Right renal pelvis (tissue), 4 donors: ENCODE results near the gene HBG1. TPM values are rescaled to one million over a fixed set of nuclear protein-coding genes. Genes with fewer than 3 reads are reported as not detected.

Experiments used
- DNase-seq, 4 donors: peaks; one replicate each; pipeline ENCODE4 v3.0.0-alpha.2; 2013; ENCODE audit warnings: low read depth in 4 of 4, low spot score in 3 of 4, missing footprints in 1 of 4
- polyA plus RNA-seq, 4 donors: library from polyadenylated mRNA; unstranded; fragments of 120-200 nt; gene quantifications; one replicate each; pipeline ENCODE4 v1.2.1, GENCODE V29; 2013; ENCODE audit not compliant: insufficient read length in 4 of 4

Gene HBG1
- polyA plus RNA-seq, 4 donors: 2.5 to 13.0 (median 4.6) TPM

DNA sequence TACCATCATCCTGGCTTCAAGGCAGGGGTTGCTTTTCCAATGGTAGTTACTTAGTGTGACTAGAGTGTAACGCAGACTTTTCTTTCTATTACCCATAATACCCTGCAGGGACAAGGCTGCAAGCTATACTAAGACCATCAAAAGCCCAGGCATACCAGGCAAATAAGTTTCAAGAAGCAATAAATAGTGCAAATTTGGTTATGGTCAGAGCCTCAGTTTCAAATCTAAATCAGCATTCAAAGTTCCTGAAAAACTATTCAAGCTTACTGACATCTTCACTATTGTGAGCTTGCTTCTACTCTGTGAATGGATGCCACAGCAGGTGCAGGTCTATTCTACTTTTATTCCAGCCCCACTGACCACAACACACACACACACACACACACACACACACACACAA lies 20.3 kb downstream of the HBG1 start:
- no peak for DNase-seq

DNA sequence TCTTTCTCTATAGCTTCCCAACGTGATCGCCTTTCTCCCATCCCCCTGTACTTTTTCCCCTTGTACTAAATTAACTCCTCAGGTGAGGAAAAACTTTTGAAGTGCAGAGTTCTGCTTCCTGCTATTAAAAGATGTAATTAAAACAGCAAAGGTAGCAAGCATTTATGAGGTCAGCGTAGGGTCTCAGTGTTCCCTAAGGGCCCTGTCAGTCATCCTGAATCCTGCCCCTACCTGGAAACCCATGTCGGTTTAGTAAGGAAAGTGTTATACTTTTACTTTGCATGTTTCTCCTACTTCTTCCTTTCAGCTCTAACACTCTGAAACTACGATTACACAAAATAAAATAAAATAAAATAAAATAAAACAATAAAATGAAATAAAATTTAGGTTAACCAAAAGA lies 21.5 kb downstream of the HBG1 start:
- DNase-seq: no peak

DNA sequence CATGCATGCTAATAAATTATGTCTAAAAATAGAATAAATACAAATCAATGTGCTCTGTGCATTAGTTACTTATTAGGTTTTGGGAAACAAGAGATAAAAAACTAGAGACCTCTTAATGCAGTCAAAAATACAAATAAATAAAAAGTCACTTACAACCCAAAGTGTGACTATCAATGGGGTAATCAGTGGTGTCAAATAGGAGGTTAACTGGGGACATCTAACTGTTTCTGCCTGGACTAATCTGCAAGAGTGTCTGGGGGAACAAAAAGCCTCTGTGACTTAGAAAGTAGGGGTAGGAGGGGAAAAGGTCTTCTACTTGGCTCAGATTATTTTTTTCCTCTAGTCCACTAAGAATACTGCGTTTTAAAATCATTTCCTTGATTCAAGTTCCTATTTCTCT lies 22.0 kb downstream of the HBG1 start:
- DNase-seq: no peak

DNA sequence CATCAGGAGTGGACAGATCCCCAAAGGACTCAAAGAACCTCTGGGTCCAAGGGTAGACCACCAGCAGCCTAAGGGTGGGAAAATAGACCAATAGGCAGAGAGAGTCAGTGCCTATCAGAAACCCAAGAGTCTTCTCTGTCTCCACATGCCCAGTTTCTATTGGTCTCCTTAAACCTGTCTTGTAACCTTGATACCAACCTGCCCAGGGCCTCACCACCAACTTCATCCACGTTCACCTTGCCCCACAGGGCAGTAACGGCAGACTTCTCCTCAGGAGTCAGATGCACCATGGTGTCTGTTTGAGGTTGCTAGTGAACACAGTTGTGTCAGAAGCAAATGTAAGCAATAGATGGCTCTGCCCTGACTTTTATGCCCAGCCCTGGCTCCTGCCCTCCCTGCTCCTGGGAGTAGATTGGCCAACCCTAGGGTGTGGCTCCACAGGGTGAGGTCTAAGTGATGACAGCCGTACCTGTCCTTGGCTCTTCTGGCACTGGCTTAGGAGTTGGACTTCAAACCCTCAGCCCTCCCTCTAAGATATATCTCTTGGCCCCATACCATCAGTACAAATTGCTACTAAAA lies 22.8 kb downstream of the HBG1 start, which contains the start of gene HBB:
Gene HBB, minus strand, starts transcription at position 340 of the 579 bp plus-strand sequence. Its CDS starts 50 bp downstream, at position 290.
- no peak for DNase-seq

DNA sequence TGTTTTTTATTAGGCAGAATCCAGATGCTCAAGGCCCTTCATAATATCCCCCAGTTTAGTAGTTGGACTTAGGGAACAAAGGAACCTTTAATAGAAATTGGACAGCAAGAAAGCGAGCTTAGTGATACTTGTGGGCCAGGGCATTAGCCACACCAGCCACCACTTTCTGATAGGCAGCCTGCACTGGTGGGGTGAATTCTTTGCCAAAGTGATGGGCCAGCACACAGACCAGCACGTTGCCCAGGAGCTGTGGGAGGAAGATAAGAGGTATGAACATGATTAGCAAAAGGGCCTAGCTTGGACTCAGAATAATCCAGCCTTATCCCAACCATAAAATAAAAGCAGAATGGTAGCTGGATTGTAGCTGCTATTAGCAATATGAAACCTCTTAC lies 24.2 kb downstream of the HBG1 start:
- no peak for DNase-seq

DNA sequence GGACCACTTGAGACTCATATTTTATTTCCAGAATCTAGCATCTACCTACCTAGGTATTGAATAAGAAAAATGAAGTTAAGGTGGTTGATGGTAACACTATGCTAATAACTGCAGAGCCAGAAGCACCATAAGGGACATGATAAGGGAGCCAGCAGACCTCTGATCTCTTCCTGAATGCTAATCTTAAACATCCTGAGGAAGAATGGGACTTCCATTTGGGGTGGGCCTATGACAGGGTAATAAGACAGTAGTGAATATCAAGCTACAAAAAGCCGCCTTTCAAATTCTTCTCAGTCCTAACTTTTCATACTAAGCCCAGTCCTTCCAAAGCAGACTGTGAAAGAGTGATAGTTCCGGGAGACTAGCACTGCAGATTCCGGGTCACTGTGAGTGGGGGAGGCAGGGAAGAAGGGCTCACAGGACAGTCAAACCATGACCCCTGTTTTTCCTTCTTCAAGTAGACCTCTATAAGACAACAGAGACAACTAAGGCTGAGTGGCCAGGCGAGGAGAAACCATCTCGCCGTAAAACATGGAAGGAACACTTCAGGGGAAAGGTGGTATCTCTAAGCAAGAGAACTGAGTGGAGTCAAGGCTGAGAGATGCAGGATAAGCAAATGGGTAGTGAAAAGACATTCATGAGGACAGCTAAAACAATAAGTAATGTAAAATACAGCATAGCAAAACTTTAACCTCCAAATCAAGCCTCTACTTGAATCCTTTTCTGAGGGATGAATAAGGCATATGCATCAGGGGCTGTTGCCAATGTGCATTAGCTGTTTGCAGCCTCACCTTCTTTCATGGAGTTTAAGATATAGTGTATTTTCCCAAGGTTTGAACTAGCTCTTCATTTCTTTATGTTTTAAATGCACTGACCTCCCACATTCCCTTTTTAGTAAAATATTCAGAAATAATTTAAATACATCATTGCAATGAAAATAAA lies 24.8 kb downstream of the HBG1 start:
- DNase-seq: no peak

DNA sequence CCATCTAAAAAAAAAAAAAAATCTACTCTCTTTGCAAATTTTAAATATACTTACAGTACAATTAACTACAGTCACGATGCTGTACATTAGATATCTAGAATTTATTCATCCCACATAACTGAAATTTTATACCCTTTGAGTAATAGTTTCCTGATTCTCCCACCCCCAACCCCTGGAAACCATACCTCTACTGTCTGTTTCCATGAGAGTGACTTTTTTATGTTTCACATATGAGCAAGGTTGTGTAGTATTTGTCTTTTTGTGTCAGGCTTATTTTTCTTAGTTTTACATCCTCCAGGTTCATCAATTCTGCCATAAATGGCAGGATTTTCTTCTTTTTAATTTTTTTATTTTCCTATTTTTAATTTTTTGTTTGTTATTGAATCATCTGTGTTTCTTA lies 26.0 kb downstream of the HBG1 start:
- no peak for DNase-seq

DNA sequence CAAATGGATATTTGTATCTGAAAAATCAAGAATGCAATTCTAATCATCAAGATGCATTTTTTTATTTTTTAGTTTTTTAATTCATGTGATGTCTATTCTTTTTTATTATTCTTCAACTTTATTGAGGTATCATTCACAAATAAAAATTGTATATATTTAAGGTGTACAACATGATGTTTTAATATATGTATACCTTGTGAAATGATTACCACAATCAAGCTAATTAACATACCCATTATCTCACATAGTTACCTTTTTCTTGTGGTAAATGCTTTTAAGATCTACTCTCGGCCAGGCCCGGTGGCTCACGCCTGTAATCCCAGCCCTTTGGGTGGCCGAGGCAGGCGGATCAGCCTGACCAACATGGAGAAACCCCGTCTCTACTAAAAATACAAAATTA lies 26.5 kb downstream of the HBG1 start:
- DNase-seq: no peak

DNA sequence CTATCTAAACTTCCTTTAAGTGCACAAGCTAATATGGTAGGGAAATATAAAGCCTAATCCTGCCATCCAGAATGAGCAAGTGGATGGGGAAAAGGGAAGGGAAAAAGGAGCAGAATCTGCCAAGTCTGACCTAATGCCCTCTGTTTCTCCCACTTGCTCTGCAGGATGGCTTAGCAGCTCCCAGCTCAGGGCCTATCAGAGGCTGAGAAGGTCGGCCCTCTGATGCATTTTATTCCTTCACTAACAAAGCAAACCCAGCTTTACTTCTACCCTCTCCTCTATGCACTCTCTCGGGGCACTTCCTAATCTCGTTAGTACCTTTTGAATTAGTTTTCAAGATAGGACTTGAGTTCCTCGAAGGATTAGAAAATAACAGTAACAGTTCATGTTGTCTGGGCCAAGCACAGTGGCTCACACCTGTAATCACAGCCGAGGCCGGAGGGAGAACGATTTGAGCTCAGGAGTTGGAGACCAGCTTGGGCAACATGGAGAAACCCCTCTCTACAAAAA lies 39.2 kb downstream of the HBG1 start:
- DNase-seq: no peak

DNA sequence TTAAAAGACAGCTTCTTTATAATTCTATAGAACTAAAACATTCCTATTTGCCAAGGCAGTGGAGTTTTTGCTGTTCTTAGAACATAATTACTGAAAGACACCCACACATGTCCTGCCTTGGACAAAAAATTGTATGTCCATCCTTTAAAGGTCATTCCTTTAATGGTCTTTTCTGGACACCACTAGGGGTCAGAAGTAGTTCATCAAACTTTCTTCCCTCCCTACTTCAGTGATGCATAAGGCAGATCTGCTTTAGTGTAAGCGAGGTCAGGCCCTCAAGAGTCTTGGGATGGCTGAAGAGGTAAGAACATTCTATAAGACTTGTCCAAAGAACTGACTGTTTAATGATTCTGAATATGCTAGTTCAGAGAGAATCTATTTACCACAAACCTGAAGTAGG lies 44.9 kb downstream of the HBG1 start:
- peak in 3 of 4 donors; percentile 1 to 28 (median 17) for DNase-seq

DNA sequence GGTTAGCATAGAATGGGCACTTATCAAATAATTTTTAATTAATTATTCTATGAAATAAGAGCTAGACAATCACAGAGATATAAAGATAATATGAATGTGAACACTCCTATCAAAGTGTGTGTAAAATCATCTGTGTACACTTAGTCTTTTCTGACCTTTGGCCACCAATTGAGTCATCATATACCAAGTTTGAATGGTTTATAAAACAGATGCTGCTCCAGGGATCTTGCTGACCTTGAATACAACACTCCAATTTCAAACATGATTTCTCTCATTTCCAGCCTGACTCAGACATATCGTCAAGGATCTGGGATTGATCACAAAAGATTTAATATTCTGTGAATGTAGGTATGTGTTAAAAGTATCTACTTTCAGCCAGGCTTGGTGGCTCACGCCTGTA lies 46.3 kb downstream of the HBG1 start:
- no peak for DNase-seq

DNA sequence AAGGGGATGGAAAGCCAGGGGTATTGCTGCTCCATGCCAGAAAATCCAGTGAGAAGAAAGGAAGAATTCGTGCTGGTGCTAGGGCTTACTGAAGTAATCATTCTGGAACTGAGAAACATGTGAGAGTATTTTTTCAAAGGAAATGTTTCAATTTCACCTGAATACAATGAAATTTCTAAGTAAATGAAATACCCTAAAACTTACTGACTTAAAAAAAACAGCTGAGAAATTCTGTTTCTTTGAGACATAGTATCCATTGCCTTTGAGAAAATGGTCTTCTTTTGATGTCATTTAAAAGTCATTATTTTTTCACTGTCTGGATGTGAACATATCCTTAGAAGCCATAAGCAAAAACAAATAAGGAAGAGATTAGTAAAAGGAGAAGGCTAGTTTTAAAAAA lies 49.1 kb downstream of the HBG1 start, which contains the start of gene OR51V1:
Gene OR51V1, minus strand, starts transcription at position 101 of the 400 bp plus-strand sequence. Its CDS starts 0 bp downstream, at position 101.
- DNase-seq: no peak

DNA sequence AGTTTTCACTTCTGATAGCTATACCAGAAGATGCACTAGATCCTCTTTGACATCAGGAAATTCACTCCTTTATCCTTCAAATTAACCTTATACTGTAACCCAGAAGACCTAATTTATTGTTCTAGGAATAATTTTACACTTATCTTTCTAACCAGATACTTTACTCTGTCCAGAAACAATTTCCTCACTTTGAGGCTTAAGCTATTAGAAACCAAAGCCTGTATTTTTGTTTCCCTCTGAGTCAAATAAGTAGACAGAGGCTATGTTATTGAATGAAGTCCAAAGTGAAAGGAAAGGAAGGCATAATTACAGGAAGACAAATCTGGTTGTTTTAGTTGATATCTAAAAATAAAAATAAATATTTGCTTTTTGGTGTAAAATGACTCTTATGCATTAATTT lies 51.4 kb downstream of the HBG1 start:
- no peak for DNase-seq

Other genes with a start within 250 kb of the HBG1 start
- gene OR52J3, start 203.3 kb downstream of the HBG1 start, polyA plus RNA-seq: not detected
- gene OR52E2, start 190.2 kb downstream of the HBG1 start, polyA plus RNA-seq: not detected
- not detected for gene OR52E1, start 180.3 kb downstream of the HBG1 start, polyA plus RNA-seq
- gene OR52A5, start 111.5 kb downstream of the HBG1 start, polyA plus RNA-seq: not detected
- under 1 TPM in 2 of 4 donors, not detected in 2; 0.03 TPM for gene OR52A1, start 95.1 kb downstream of the HBG1 start, polyA plus RNA-seq
- gene OR51V1, start 49.2 kb downstream of the HBG1 start, polyA plus RNA-seq: not detected
- 100 to 1,000 TPM; 127 to 236 (median 129) TPM for gene HBB, start 22.8 kb downstream of the HBG1 start, polyA plus RNA-seq
- 1 to 10 TPM; 1.3 to 3.2 (median 1.8) TPM for gene HBD, start 15.4 kb downstream of the HBG1 start, polyA plus RNA-seq
- gene HBG2, start 4.9 kb upstream of the HBG1 start, polyA plus RNA-seq: 1,000 to 10,000 TPM; 1,916 to 2,998 (median 2,577) TPM
- 10 to 100 TPM in 1 of 4 donors, 1 to 10 TPM in 3; 6.6 to 11.6 (median 7.4) TPM for gene HBE1, start 20.1 kb upstream of the HBG1 start, polyA plus RNA-seq
- gene OR51B4, start 52.1 kb upstream of the HBG1 start, polyA plus RNA-seq: under 1 TPM in 2 of 4 donors, not detected in 2; 0.12 to 0.24 TPM
- not detected for gene OR51B2, start 74.4 kb upstream of the HBG1 start, polyA plus RNA-seq
- gene OR51B5, start 93.7 kb upstream of the HBG1 start, polyA plus RNA-seq: under 1 TPM; 0.35 to 0.69 (median 0.60) TPM
- not detected for gene OR51B6, start 101.7 kb upstream of the HBG1 start, polyA plus RNA-seq
- gene OR51M1, start 134.0 kb upstream of the HBG1 start, polyA plus RNA-seq: under 1 TPM in 1 of 4 donors, not detected in 3; 0.04 TPM
- under 1 TPM in 1 of 4 donors, not detected in 3; 0.06 TPM for gene OR51Q1, start 172.3 kb upstream of the HBG1 start, polyA plus RNA-seq
- gene OR51I1, start 191.7 kb upstream of the HBG1 start, polyA plus RNA-seq: not detected
- not detected for gene OR51I2, start 199.5 kb upstream of the HBG1 start, polyA plus RNA-seq
- gene OR52D1, start 238.8 kb upstream of the HBG1 start, polyA plus RNA-seq: not detected